ENCODE results near the gene SCLY.

- no peak for TF ChIP-seq CTCF (conservative IDR thresholded peaks at IDR 0.05; ENCODE audit: low read depth, low read length)
- no peak for TF ChIP-seq EZH2 (IDR thresholded peaks at IDR 0.05; ENCODE audit: borderline replicate concordance, low read depth, low read length, poor library complexity, severe bottlenecking)
Observed at GRCh38 chr2:238145046-238145445, 84.2 kb downstream of the SCLY start.
